KMS-11 (cell line): Measurements from ENCODE around the gene TBCEL.

Experiments
- H2AFZ ChIP-seq: fragments of 200-600 bp; sonication (generic); 2 replicates; pipeline ENCODE4 v1.6.1; 2016; ENCODE audit warnings: antibody characterized with exemption, mixed run types, low read depth
- H3K27ac ChIP-seq: fragments of 200-600 bp; sonication (generic); 2 replicates; pipeline ENCODE4 v1.6.1; 2016; ENCODE audit warnings: mild to moderate bottlenecking, mixed run types
- H3K27me3 ChIP-seq: fragments of 200-600 bp; sonication (generic); 2 replicates; pipeline ENCODE4 v1.6.1; 2017; ENCODE audit warnings: mild to moderate bottlenecking, low read depth, mixed run types, moderate library complexity; ENCODE audit not compliant: insufficient read depth
- H3K36me3 ChIP-seq: fragments of 200-600 bp; sonication (generic); 2 replicates; pipeline ENCODE4 v1.6.1; 2017; ENCODE audit warnings: mild to moderate bottlenecking, mixed run types; ENCODE audit not compliant: insufficient read depth
- H3K4me1 ChIP-seq: fragments of 200-600 bp; sonication (generic); 2 replicates; pipeline ENCODE4 v1.6.1; 2016; ENCODE audit warnings: mild to moderate bottlenecking, low read depth, mixed run types; ENCODE audit not compliant: poor library complexity, severe bottlenecking
- H3K4me2 ChIP-seq: fragments of 200-600 bp; sonication (generic); 2 replicates; pipeline ENCODE4 v1.7.0; 2016; ENCODE audit warnings: mild to moderate bottlenecking, mixed run types
- H3K4me3 ChIP-seq: fragments of 200-600 bp; sonication (generic); IDR thresholded peaks from 2 replicates; pipeline ENCODE4 v1.6.1; 2017; ENCODE audit warnings: low read depth, low read length, mixed read lengths; ENCODE audit not compliant: insufficient read depth
- H3K79me2 ChIP-seq: fragments of 200-600 bp; sonication (generic); 2 replicates; pipeline ENCODE4 v1.6.1; 2016; ENCODE audit warnings: low read depth, mixed run types; ENCODE audit not compliant: insufficient read depth
- H3K9ac ChIP-seq: fragments of 200-600 bp; sonication (generic); 2 replicates; pipeline ENCODE4 v1.6.1; 2016; ENCODE audit warnings: mild to moderate bottlenecking, mixed run types
- H4K20me1 ChIP-seq: fragments of 200-600 bp; sonication (generic); 2 replicates; pipeline ENCODE4 v1.6.1; 2016; ENCODE audit warnings: mild to moderate bottlenecking, mixed run types; ENCODE audit not compliant: insufficient read depth
- CTCF ChIP-seq: fragments of 200-600 bp; sonication (generic); conservative IDR thresholded peaks from 2 replicates; pipeline ENCODE4 v1.6.1; 2017; ENCODE audit warnings: low read depth, mild to moderate bottlenecking, antibody characterized with exemption, low read length, moderate library complexity, mixed read lengths

The TBCEL gene

GRCh38 chr11:121117788-121118187 is 93.9 kb downstream of the TBCEL start:
- H3K4me2 ChIP-seq, result no peak overlapping the region

GRCh38 chr11:121119440-121119839 is 95.5 kb downstream of the TBCEL start:
- Histone ChIP-seq H3K9ac (no peak overlapping the region), H3K4me3 (no peak overlapping the region), H3K27me3 (no peaks in the 10 kb centered on the region), H3K4me2 (no peak overlapping the region), H3K4me1 (no peaks in the 10 kb centered on the region), H3K27ac (no peak overlapping the region), H3K79me2 (no peaks in the 10 kb centered on the region), H3K36me3 (no peaks in the 10 kb centered on the region), H2AFZ (no peak overlapping the region), H4K20me1 (no peaks in the 10 kb centered on the region)
- no peak for TF ChIP-seq CTCF

More at GRCh38 chr11:121117788-121118187, 93.9 kb downstream of the TBCEL start:
- Histone ChIP-seq H3K9ac (no peak overlapping the region), H4K20me1 (no peaks in the 10 kb centered on the region), H2AFZ (no peak overlapping the region), H3K79me2 (no peaks in the 10 kb centered on the region), H3K27ac (no peak overlapping the region), H3K36me3 (no peaks in the 10 kb centered on the region), H3K27me3 (no peaks in the 10 kb centered on the region), H3K4me3 (no peak overlapping the region), H3K4me1 (no peaks in the 10 kb centered on the region)
- no peak for TF ChIP-seq CTCF

- TF ChIP-seq CTCF, result no peak
- no peaks in the 10 kb centered on the region for H3K79me2 ChIP-seq
- H2AFZ ChIP-seq, result no peak overlapping the region
- no peak overlapping the region for H3K4me2 ChIP-seq
- no peak overlapping the region for H3K9ac ChIP-seq
- no peaks in the 10 kb centered on the region for H3K4me1 ChIP-seq
- no peaks in the 10 kb centered on the region for H3K27me3 ChIP-seq
- H3K27ac ChIP-seq, result no peak overlapping the region
- H3K4me3 ChIP-seq, result no peak overlapping the region
- H3K36me3 ChIP-seq, result no peaks in the 10 kb centered on the region
- no peaks in the 10 kb centered on the region for H4K20me1 ChIP-seq
Measured at GRCh38 chr11:121122328-121122727, 98.4 kb downstream of the TBCEL start.

GRCh38 chr11:121123496-121124069 is 99.7 kb downstream of the TBCEL start:
- Histone ChIP-seq H2AFZ (no peak overlapping the region), H3K36me3 (no peaks in the 10 kb centered on the region), H3K4me3 (no peak overlapping the region), H3K4me2 (no peak overlapping the region), H4K20me1 (no peaks in the 10 kb centered on the region), H3K27ac (no peak overlapping the region), H3K79me2 (no peaks in the 10 kb centered on the region), H3K27me3 (no peaks in the 10 kb centered on the region), H3K9ac (no peak overlapping the region), H3K4me1 (no peaks in the 10 kb centered on the region)
- no peak for TF ChIP-seq CTCF
